HG02943 (cell line): ENCODE data around the gene PCCA.
"Not testable (repeated sequence)": the region's sequence is repeated elsewhere in the genome, so short reads cannot be mapped to it uniquely, and the experiment has no call there.

ENCODE experiments used
- ATAC-seq: cut with Tn5 transposase; IDR thresholded peaks from one replicate; pipeline ENCODE4 v1.9.1; 2021; ENCODE audit warnings: mild to moderate bottlenecking, low read depth, moderate library complexity; ENCODE audit not compliant: unreplicated experiment

Gene PCCA

GRCh38 chr13:100088644-100089464, at the start of gene PCCA:
Gene PCCA, plus strand, starts transcription at chr13:100089093. Its CDS starts 28 bp downstream, at chr13:100089121.
- peak; percentile 96 for ATAC-seq

- no peak for ATAC-seq
Observed at GRCh38 chr13:100039740-100040139, 49.2 kb upstream of the PCCA start.

- no peak for ATAC-seq
Observed at GRCh38 chr13:100040196-100040595, 48.7 kb upstream of the PCCA start.

GRCh38 chr13:100044936-100045335, 44.0 kb upstream of the PCCA start:
- no peak for ATAC-seq

- ATAC-seq, result no peak
Observed at GRCh38 chr13:100045355-100045754, 43.5 kb upstream of the PCCA start.

- no peak for ATAC-seq
Observed at GRCh38 chr13:100051070-100051469, 37.8 kb upstream of the PCCA start.

- ATAC-seq, result no peak
Observed at GRCh38 chr13:100059827-100060226, 29.1 kb upstream of the PCCA start.

- ATAC-seq, result no peak
Observed at GRCh38 chr13:100063333-100063732, 25.6 kb upstream of the PCCA start.

GRCh38 chr13:100063906-100064305, 25.0 kb upstream of the PCCA start:
- ATAC-seq, result no peak

GRCh38 chr13:100068133-100068931, 20.6 kb upstream of the PCCA start:
- no peak for ATAC-seq

GRCh38 chr13:100069278-100069677, 19.6 kb upstream of the PCCA start:
- no peak for ATAC-seq

- no peak for ATAC-seq
Observed at GRCh38 chr13:100075700-100076587, 12.9 kb upstream of the PCCA start.

- ATAC-seq, result not testable (repeated sequence)
Observed at GRCh38 chr13:100079003-100079402, 9.9 kb upstream of the PCCA start.

GRCh38 chr13:100083401-100083800, 5.5 kb upstream of the PCCA start:
- not testable (repeated sequence) for ATAC-seq

- ATAC-seq, result no peak
Observed at GRCh38 chr13:100088273-100088643, 635 bp upstream of the PCCA start.

GRCh38 chr13:100089465-100090032, 656 bp downstream of the PCCA start:
- peak; percentile 34 for ATAC-seq

GRCh38 chr13:100090861-100091260, 2.0 kb downstream of the PCCA start:
- no peak for ATAC-seq

- ATAC-seq, result no peak
Observed at GRCh38 chr13:100091391-100091790, 2.5 kb downstream of the PCCA start.

GRCh38 chr13:100092273-100092672, 3.4 kb downstream of the PCCA start:
- not testable (repeated sequence) for ATAC-seq

GRCh38 chr13:100095498-100095897, 6.6 kb downstream of the PCCA start:
- no peak for ATAC-seq
